Dedifferentiated amniotic fluid mesenchymal stem cell (primary cell): ENCODE data around the gene FAF1.
"Not testable (repeated sequence)": the region's sequence is repeated elsewhere in the genome, so short reads cannot be mapped to it uniquely, and the experiment has no call there.

Source experiments
- DNase-seq: peaks from one replicate; pipeline ENCODE4 v3.0.0-alpha.2; 2016; ENCODE audit errors: extremely low spot score

FAF1 gene

GRCh38 chr1:50775740-50776139, 184.3 kb downstream of the FAF1 start:
- DNase-seq = no peak

DNA sequence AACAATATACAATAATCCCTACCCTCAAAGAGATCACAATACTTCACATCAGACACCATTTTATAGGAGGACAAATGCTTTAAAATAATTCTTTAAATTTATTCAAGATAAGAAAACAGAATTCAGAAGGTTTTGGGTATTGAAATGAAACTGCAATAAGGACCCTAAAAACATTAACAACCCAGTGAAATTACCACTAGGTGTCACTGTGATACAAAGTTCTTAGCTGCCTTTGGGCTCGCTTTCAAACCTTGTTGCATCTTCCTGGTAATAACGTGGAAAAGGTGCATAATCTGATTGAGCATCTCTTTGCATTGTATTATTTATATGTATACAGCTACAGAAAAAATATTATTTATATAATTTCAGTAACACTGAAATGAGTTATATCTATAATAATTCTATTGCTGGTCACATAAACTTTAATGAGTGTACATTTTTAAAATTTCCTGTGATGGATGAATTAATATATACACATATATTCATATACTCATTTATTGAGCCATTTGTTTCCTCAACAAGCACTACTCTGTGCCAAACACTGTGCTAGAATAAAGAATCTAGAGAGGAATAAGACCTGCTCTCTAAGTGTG, 185.2 kb downstream of the FAF1 start:
- DNase-seq = peak; percentile 76

DNA sequence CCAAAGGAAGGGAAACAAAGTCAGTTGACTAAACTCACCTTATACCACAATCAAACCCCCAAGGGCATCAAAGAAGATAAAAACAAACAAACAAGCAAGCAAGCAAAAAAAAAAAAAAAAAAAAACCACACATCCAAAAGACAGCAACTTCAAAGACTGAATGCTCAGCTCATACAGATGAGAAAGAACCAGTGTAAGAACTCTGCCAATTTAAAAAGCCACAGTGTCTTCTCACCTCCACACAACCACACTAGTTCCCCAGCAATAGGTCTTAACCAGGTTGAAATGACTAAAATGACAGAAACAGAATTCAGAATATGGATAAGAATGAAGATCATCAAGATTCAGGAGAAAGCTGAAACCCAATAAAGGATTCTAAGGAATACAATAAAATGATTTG, 193.4 kb downstream of the FAF1 start:
- DNase-seq = no peak

DNA sequence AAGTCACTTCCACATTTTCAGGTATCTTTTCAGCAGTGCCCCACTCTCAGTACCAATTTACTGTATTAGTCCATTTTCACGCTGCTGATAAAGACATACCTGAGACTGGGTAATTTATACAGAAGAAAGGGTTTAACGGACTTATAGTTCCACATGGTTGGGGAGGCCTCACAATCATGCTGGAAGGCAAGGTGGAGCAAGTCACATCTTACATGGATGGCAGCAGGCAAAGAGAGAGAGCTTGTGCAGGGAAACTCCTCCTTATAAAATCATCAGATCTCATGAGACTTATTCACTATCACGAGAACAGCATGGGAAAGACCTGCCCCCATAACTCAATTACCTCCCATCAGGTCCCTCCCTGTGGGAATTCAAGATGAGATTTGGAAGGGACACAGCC, 203.5 kb downstream of the FAF1 start:
- DNase-seq = not testable (repeated sequence)

GRCh38 chr1:50754764-50755163, 205.3 kb downstream of the FAF1 start:
- DNase-seq = not testable (repeated sequence)

DNA sequence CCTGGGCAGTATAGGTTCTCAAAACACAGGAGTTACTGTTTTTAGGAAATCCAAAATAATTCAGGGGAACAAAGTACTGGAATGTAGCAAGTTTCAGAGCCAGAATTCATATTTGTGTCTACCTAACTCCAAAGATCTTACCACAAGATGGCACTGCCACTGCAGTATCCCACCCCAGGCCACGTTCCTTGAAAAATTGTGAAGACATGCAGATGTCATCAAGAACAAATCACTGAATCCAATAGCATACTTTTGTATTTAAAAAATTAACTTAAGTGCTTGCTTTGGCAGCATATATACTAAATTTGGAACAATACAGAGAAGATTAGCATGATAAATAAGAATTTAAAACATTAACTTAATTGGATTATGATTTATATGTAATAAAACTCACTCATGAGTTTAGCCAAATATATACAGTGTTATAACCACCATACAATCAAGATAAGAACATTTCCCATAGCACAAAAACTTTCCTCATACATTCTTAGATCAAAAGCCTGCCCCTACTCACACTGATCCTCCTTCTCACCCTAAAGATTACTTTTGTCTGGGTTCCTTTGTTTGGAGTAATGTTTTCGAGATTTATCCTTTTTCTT, 209.9 kb downstream of the FAF1 start:
- DNase-seq = peak; percentile 32

DNA sequence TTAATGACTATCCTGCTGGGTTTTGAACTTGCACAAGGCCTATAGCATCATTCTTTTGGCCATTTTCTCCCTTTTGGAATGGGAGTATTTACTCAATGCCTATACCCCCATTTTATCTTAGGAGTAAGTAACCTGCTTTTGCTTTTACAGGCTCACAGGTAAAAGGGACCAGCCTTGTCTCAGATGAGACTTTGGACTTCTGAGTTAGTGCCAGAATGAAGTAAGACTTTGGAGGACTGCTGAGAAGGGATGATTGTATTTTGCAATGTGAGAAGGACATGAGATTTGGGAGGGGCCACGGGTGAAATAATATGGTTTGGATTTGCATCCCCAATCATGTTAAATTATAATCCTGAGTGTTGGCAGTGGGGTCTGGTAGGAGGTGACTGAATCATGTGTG, 212.7 kb downstream of the FAF1 start:
- no peak for DNase-seq

DNA sequence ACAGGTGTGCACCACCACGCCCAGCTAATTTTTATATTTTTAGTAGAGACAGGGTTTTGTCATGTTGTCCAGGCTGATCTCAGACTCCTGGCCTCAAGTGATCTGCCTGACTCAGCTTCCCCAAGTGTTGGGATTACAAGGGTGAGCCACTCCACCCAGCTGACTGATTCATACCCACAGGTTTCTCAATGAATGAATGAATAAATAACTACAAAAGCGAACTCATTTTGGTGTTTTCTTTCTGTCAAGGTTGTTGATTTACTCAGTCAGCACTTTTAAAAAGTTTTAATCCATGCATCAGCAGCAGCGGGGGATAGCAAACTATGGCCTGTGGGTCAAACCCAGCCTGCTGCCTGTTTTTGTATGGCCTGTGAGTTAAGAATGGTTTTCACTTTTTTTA, 217.5 kb downstream of the FAF1 start:
- DNase-seq = no peak

- DNase-seq = no peak
Observed at GRCh38 chr1:50739125-50739524, 220.9 kb downstream of the FAF1 start.

- peak; percentile 28 for DNase-seq
Observed at GRCh38 chr1:50735443-50735842, 224.6 kb downstream of the FAF1 start.

DNA sequence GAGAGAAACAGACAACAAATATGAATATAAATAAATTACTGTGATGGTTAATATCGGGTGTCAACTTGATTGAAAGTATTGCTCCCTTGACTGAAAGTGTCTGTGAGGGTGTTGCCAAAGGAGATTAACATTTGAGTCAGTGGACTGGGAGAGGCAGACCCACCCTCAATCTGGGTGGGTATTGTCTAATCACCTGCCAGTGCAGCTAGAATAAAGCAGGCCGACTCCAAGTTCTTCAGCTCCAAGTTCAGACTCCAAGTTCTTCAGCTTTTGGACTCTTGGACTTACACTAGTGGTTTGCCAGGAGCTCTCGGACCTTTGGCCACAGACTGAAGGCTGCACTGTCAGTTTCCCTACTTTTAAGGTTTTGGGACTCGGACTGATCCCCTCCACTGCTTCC, 232.5 kb downstream of the FAF1 start:
- not testable (repeated sequence) for DNase-seq

- no peak for DNase-seq
Observed at GRCh38 chr1:50724626-50725286, 235.3 kb downstream of the FAF1 start.

DNA sequence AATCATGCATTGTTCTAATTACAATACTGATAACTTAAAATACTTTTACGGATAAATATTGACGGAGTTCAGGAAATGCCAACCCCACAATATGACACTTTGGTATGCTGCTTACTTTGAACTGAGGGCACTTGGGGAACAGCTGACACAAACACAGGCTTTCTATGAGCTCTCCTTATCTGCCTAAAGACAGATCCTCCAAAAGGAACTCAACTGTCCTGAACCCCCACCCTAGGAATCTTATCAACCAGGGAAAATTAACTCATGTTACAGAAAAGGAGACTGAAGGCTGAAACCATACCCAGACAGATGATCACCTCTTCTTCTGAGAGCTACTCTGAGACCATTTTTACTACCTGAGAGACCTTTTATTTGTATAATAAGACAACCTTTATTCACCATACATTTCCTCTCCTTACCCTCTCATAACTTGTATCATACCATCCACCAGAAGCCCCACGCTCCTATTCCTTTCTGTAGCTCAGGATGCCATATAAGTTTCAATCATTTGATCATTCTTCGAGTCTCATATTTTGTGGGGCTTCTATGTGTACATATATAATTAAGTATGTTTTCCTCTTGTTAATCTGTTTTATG, 239.5 kb downstream of the FAF1 start:
- DNase-seq = no peak

- DNase-seq = no peak
Observed at GRCh38 chr1:50719126-50719525, 240.9 kb downstream of the FAF1 start.

DNA sequence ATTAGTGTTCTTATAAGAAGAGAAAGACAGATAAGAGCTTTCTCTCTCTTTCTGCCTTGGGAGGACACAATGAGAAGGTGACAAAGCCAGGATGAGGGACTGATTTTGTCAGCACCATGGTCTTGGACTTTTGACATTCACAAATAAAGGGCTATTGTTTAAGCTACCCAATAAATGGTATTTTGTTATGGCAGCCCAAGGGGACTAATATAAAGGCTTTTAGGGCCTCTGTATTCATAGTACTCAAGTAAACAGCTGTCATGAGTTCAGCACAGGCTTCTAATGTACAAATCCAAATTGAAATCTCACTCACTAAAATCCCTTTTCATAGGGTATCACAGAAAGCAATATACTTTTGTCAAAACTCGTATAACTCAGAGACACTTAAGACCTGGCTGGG, 242.7 kb downstream of the FAF1 start:
- no peak for DNase-seq

GRCh38 chr1:50716455-50716854, 243.6 kb downstream of the FAF1 start:
- DNase-seq = not testable (repeated sequence)

DNA sequence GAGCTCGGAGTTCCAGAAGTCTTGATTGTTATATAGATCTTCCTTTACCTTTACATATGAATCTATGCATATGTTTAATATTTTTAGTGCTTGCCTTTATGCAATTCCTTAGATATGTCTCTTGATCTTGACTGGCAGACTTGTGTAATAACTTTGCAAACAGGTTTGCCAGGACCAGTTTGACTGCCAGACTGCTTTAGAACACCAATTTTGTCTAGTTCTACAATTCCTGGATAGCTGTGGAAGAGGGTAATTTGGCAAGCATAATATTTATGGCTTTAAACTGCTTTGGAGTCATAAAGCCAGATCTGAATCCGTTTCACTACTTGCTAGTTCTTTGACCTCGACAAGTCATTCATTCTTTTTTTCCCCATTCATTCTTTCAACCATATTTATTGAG, 250.0 kb downstream of the FAF1 start:
- DNase-seq = no peak

DNA sequence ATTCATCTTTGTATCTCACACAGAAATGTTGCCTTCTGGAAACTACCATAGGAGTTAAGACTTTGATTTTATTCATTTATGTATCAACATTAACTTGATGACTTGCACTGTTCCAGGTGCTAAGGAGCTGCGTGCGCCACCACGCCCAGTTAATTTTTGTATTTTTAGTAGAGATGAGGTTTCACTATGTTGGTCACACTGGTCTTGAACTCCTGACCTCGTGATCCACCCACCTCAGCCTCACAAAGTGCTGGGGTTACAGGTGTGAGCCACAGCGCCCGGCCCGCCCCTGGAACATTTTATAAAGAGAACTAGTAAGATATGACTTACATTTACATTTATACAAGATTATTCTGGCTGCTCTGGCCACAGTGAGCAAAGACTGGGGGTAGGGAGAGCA, 252.2 kb downstream of the FAF1 start:
- no peak for DNase-seq

DNA sequence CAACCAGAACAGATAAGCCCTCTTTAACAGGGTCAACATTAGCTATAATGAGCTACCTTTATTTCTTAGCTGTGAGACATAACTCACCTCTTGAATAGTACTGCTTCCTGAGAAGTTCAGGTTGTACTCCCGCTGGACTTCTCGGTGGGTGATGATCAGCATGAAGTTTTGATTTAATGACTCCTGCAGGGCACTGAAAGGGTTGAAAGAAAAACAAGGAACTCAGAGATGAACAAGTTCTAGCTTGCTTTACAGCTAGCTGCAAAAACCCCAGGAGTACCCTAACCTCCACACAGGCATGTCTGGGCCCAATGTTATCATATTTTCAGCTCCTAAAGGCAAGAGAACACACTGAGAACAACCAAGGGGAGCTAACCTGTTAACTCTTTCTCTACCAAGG, 254.4 kb downstream of the FAF1 start:
- DNase-seq = no peak

DNA sequence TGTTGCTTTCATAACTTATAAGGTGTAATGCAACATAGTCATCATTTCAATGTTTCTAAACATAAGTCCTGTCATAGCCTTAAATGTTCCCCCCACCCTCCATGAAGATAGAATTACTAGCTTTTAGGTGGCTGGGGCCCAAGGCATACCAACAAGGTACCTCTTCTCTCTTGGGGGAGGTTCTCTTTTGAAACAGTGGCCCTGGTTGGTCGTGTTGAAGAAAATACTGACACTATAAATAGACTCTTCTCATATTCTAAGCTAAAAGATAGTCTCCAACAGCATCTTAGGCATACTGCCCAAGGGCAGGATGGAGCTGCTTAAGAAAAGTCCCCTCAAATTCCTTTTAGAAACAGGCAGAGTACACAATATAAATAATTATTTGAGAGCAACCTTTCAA, 255.0 kb downstream of the FAF1 start:
- DNase-seq = no peak

- DNase-seq = peak; percentile 54
Observed at GRCh38 chr1:50704126-50704525, 255.9 kb downstream of the FAF1 start.

DNA sequence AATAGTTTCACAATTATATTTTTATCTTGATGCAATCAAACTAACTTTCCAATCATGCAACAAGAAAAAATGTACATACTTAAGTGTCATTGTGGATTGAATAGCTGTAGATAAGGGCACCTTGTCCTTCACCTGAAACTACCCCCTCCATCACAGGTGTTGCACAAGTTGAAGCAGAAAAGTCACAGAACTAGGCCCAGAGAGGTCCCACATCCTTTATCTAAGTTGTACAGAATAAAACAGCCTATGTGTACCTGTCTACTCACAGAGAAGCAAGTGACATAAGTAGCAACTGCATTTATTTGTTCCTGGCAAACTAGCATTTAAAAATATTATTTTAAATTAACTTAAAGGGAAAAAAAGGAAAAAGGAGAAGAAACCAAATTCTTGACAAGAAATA, 256.8 kb downstream of the FAF1 start:
- DNase-seq = no peak

- no peak for DNase-seq
Observed at GRCh38 chr1:50702395-50702794, 257.7 kb downstream of the FAF1 start.
